Measurements from ENCODE around the gene ZHX3. TPM values are rescaled to one million over a fixed set of nuclear protein-coding genes. Genes with fewer than 3 reads are reported as not detected.

Gene ZHX3
- total and polyA plus RNA-seq, 9 of the 15 experiments (the other 6 are each of a cell fraction or from before 2014, with no cell fraction given), result 0.80 to 14.6 (median 4.9) TPM

DNA sequence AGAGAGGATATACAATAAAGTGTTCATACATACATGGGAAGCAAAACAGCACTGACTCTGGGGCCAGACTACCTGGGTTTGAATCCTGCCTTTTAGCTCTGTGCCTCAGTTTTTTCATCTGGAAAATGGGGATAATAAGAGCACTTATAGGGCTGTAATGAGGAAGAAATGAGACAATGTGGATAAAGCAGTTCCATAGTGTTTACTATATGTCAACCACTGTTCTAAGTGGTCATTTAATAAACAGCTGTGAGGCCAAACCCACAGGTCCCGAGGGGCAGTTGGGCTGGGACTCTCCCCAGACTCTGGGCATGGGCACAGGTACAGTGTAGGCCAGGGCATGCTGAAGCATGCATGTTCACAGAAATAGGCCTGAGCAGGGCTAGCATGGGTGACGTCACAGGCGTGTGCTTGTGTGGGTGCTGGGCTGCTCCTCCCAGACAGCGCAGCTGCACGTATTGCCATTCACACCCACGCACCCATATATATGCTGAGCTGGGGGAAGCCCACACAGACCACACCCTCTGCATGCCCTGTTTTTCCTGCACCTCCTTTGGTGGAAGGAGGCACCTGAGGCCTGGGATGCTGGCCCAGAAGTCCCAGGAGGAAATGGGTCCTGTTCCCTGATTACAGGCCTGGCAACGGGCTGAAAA, 183.7 kb downstream of the ZHX3 start (continued):
- TF ChIP-seq PBX2 (CRISPR knock-in tag; IDR thresholded peaks at IDR 0.05; ENCODE audit: low read depth), result no peak
- TF ChIP-seq PBX2 (tag; conservative IDR thresholded peaks at IDR 0.05; ENCODE audit: low read depth), result no peak
- no peak for TF ChIP-seq ZNF212 (CRISPR knock-in tag; IDR thresholded peaks at IDR 0.05)
- TF ChIP-seq TEAD4 (IDR thresholded peaks at IDR 0.05; ENCODE audit: low read length), result no peak
- TF ChIP-seq TEAD4 (CRISPR knock-in tag; IDR thresholded peaks at IDR 0.05; ENCODE audit: borderline replicate concordance), result no peak
- TF ChIP-seq HDAC2 (IDR thresholded peaks at IDR 0.05), result no peak; the same call in 1 of the 2 replicates
- TF ChIP-seq CREBBP (IDR thresholded peaks at IDR 0.05; ENCODE audit: low read depth, low read length), result no peak
- TF ChIP-seq, protein P1, sequence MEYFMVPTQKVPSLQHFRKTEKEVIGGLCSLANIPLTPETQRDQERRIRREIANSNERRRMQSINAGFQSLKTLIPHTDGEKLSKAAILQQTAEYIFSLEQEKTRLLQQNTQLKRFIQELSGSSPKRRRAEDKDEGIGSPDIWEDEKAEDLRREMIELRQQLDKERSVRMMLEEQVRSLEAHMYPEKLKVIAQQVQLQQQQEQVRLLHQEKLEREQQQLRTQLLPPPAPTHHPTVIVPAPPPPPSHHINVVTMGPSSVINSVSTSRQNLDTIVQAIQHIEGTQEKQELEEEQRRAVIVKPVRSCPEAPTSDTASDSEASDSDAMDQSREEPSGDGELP (CRISPR knock-in tag; IDR thresholded peaks at IDR 0.05; ENCODE audit: borderline replicate concordance), result peak; percentile 45; the same call in 1 of the 2 replicates
- TF ChIP-seq, protein P2, sequence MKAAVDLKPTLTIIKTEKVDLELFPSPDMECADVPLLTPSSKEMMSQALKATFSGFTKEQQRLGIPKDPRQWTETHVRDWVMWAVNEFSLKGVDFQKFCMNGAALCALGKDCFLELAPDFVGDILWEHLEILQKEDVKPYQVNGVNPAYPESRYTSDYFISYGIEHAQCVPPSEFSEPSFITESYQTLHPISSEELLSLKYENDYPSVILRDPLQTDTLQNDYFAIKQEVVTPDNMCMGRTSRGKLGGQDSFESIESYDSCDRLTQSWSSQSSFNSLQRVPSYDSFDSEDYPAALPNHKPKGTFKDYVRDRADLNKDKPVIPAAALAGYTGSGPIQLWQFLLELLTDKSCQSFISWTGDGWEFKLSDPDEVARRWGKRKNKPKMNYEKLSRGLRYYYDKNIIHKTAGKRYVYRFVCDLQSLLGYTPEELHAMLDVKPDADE (conservative IDR thresholded peaks at IDR 0.05; ENCODE audit: control insufficient read depth, low read depth, low read length), result no peak
- peak in 1 of 2 experiments; percentile 81 for TF ChIP-seq KDM1A (IDR thresholded peaks at IDR 0.05)
- TF ChIP-seq ATF7 (IDR thresholded peaks at IDR 0.05), result peak; percentile 76
- no peak for TF ChIP-seq ZNF316 (IDR thresholded peaks at IDR 0.05)
- TF ChIP-seq HDAC1 (IDR thresholded peaks at IDR 0.05), result no peak
- no peak for TF ChIP-seq CAMTA2 (CRISPR knock-in tag; conservative IDR thresholded peaks at IDR 0.05)
- TF ChIP-seq ZNF232 (CRISPR knock-in tag; IDR thresholded peaks at IDR 0.05), result no peak
- TF ChIP-seq NFE2L1 (tag; IDR thresholded peaks at IDR 0.05; ENCODE audit: borderline replicate concordance, low read depth), result no peak
- TF ChIP-seq, protein P3, sequence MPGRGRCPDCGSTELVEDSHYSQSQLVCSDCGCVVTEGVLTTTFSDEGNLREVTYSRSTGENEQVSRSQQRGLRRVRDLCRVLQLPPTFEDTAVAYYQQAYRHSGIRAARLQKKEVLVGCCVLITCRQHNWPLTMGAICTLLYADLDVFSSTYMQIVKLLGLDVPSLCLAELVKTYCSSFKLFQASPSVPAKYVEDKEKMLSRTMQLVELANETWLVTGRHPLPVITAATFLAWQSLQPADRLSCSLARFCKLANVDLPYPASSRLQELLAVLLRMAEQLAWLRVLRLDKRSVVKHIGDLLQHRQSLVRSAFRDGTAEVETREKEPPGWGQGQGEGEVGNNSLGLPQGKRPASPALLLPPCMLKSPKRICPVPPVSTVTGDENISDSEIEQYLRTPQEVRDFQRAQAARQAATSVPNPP (IDR thresholded peaks at IDR 0.05; ENCODE audit: borderline replicate concordance, insufficient read depth, insufficient read length), result no peak
- TF ChIP-seq ZNF134 (CRISPR knock-in tag; conservative IDR thresholded peaks at IDR 0.05), result no peak
- TF ChIP-seq ZKSCAN3 (CRISPR knock-in tag; IDR thresholded peaks at IDR 0.05), result no peak
- TF ChIP-seq HNRNPK (IDR thresholded peaks at IDR 0.05; ENCODE audit: low read depth, low read length, poor library complexity, severe bottlenecking), result no peak
- TF ChIP-seq NFIX (CRISPR knock-in tag; IDR thresholded peaks at IDR 0.05; ENCODE audit: low read depth), result no peak
- TF ChIP-seq SMARCE1 (IDR thresholded peaks at IDR 0.05), result no peak
- TF ChIP-seq KDM4B (IDR thresholded peaks at IDR 0.05; ENCODE audit: borderline replicate concordance in 2 of 2, low read depth in 1 of 2), result no peak
- no peak for TF ChIP-seq MAFK (IDR thresholded peaks at IDR 0.05; ENCODE audit: low read length)
- peak; percentile 92 for TF ChIP-seq CREM (IDR thresholded peaks at IDR 0.05; ENCODE audit: low read depth)
